ENCODE measurements around the gene SLC25A39.
"Not testable (repeated sequence)": the region's sequence is repeated elsewhere in the genome, so short reads cannot be mapped to it uniquely, and the experiment has no call there.

Gene SLC25A39

DNA sequence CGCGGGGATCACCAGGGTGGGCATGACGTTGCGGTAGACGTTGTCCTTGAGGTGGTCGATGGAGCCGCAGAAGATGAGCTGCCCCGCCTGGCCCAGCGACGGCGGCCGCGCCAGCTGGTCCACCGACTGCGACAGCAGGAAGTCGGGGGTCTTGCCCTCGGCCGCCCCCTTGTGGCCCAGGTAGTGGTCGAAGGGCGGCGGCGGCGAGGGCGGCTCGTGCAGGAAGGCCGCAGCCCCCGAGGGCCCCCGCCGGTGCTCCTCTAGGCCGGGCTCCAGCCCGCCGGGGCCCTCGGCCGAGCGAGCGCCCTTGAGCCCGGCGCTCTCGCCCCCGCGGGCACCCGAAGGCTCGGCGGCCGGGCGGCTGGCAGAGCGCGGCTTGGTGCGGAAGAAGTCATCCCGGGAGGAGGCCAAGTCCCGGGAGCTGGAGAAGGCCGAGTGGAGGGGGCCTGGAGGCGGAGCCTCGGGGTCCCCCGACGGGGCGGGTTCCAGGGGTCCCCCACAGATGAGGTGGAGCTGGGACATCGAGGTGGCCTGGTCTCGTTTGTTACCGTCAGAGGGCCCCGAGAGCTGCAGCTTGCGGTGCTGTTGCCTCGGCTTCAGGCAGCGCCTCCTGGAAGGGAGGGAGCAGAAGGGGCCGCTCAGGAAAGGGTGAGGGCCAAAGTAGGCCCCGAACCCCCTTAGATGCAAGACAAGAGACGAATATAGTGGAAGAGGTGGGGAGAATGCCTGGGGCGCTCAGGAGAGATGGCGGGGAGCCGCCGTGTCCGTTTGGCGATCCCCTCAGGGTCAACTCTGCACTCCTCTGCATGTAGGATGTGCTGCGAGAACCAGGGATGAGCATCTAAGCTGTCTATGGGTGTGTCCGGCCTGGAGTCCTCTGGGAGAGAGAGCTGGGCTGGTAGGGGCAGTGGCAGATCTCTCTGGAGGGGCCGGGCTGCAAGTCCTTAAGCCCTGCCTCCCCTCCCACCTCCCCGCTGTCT, 30.2 kb upstream of the SLC25A39 start:
- no peak for DNase-seq (ENCODE audit: low spot score)

DNA sequence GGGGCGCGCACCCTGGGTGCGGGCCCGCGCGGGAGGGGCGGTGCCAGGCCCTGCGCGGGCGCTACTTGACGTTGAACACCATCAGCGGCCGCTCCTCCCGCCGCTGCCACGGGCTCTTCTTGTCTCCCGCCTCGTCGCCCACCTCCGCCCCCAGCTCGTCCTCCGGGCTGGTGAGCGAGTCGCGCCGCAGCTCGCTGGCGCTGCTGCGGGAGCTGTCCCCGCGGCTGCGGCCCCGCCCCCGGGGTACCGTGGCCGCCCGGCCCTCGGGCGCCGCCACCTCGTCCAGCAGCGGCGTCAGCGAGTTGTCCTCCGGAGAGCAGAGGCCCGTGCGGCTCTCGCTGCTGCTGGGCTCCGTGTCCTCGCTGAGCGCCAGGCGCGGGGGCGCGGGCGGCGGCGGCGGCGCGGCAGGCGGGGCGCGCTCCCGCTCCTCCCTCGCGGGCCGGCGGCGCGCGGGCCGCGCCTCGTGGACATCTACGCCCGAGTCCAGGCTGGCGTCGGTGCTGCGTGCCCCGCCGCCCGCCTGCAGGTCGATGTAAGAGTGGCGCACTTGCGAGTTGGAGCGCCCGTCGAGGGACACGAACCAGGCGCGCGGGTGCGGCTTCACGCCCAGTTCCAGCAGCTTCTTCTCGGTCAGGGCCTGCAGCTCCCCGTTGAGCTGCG, 29.2 kb upstream of the SLC25A39 start:
- DNase-seq (ENCODE audit: low spot score), result no peak

DNA sequence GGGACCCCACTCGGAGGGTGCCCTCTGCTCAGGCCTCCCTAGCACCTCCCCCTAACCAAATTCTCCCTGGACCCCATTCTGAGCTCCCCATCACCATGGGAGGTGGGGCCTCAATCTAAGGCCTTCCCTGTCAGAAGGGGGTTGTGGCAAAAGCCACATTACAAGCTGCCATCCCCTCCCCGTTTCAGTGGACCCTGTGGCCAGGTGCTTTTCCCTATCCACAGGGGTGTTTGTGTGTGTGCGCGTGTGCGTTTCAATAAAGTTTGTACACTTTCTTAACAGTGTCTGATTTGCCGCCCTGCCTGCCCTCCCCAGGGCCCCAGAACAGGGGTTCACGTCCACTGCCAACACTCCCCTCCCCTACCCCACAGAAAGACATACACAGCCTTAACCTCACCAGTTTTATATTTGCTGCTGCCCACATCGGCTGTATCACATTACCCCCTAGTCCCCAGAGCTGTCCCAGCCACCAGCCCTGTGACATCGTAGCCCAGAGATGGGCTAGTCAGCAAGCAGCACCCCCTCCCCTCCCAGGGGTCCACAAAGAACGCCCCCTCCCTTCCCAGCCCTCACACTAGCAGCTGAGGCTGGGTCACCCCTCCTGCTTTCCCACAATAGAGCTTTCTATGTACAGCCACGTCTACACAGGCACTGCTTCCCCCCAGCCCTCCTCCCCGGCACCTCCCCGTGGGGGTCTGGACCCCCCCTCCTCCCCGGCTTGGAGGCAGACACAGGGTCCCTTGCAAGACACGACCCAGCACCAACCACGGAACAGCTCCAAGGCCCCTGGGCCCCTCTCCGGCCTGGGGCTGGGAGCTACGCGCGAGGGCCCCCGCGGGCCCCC, 28.4 kb upstream of the SLC25A39 start:
- DNase-seq (ENCODE audit: low spot score), result no peak

DNA sequence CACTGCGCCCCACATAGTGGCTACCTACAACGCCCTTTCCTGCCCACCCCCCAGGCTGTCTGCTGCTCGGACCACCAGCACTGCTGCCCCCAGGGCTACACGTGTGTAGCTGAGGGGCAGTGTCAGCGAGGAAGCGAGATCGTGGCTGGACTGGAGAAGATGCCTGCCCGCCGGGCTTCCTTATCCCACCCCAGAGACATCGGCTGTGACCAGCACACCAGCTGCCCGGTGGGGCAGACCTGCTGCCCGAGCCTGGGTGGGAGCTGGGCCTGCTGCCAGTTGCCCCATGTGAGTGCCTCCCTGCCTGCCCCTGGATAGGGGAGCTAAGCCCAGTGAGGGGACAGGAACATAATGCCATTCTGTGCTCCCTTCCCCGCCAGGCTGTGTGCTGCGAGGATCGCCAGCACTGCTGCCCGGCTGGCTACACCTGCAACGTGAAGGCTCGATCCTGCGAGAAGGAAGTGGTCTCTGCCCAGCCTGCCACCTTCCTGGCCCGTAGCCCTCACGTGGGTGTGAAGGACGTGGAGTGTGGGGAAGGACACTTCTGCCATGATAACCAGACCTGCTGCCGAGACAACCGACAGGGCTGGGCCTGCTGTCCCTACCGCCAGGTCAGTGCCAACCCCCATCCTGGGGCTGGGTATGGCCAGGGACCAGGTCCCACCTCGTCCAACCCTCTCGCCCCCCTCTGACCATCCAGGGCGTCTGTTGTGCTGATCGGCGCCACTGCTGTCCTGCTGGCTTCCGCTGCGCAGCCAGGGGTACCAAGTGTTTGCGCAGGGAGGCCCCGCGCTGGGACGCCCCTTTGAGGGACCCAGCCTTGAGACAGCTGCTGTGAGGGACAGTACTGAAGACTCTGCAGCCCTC, 27.6 kb upstream of the SLC25A39 start:
- DNase-seq (ENCODE audit: low spot score), result no peak

DNA sequence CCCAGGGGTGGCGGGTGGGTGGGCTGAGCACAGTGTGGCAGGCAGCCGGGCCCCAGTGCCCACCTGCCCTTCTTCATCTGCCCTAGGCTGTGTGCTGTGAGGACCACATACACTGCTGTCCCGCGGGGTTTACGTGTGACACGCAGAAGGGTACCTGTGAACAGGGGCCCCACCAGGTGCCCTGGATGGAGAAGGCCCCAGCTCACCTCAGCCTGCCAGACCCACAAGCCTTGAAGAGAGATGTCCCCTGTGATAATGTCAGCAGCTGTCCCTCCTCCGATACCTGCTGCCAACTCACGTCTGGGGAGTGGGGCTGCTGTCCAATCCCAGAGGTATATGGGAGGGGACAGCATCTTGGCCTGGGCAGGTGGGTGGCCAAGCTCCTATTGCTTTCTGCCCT, 26.8 kb upstream of the SLC25A39 start:
- no peak for DNase-seq (ENCODE audit: low spot score)

DNA sequence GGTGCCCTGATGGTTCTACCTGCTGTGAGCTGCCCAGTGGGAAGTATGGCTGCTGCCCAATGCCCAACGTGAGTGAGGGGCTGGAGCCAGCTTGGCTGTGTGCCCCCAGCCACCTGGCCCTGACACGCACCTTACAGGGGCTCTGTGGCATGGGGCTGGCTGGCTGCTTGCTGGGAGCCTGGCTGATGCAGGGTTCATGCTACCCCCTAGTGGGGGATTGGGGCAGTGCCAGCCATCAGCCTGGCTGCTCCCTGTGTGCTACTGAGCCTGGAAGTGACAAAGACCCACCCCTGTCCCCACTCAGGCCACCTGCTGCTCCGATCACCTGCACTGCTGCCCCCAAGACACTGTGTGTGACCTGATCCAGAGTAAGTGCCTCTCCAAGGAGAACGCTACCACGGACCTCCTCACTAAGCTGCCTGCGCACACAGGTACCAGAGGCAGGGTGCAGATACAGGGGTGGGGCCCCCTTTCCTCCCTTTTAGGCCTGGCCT, 26.2 kb upstream of the SLC25A39 start:
- no peak for DNase-seq (ENCODE audit: low spot score)

DNA sequence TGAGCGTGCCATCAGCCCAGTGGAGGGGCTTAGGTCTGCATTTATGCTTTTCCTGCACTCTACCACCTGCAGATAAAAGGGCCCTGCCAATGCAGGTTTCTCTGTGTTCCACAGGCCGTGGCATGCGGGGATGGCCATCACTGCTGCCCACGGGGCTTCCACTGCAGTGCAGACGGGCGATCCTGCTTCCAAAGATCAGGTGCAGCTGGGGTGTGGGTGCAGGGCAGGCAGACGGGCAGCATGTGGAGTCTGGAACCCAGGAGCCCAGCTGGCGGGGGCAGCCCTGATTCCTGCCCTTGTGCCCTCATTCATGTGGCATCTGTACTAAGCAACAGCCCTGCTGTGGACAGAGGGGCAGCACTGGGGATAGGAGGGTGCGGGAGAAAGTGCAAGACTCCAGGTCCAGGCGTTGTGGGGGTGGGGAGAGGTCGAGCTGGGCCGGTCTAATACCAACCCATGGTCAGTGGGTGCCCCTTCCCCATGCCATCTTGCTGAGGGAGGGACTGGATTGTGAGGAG, 25.0 kb upstream of the SLC25A39 start:
- no peak for DNase-seq (ENCODE audit: low spot score)

DNA sequence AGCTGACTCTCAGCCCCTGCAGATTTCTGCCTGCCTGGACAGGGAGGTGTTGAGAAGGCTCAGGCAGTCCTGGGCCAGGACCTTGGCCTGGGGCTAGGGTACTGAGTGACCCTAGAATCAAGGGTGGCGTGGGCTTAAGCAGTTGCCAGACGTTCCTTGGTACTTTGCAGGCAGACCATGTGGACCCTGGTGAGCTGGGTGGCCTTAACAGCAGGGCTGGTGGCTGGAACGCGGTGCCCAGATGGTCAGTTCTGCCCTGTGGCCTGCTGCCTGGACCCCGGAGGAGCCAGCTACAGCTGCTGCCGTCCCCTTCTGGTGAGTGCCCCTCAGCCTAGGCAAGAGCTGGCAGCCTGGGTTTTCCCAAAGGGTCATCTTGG, 24.4 kb upstream of the SLC25A39 start:
- no peak for DNase-seq (ENCODE audit: low spot score)

DNA sequence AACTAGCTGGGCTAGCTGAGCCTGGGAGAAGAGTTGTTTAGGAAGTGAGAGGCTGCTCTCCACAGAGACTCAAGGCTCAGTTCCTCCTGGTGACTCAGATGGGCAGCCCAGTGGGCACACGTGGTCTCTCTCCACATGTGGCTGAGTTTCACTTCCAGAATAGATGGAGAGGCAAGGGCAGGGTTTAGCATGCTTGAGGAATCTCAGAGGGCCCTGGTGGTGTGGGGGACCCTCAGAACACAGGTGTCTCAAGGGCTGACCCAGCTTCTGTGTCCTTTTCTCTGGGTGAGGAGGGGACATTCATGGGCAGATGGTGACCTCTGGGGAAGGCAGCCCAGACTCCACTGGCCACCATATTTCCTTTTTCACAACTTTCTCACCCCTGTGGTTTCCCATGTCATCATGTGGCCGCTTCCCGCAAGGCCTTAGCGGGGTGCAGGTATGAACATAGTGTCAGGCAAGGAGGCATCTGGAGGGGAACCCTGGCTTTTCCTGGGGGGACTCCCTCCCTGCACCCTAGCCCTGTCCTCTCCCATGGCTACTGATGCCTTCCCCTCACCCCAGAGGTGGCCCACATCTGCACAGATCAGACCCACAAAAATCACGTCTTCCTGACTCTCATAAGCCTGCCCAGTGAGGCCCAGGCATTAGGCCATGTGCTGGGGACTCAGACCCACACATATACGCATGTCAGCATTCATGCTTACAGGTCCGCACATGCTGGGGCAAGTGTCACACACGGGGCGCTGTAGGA, 23.8 kb upstream of the SLC25A39 start:
- no peak for DNase-seq (ENCODE audit: low spot score)

DNA sequence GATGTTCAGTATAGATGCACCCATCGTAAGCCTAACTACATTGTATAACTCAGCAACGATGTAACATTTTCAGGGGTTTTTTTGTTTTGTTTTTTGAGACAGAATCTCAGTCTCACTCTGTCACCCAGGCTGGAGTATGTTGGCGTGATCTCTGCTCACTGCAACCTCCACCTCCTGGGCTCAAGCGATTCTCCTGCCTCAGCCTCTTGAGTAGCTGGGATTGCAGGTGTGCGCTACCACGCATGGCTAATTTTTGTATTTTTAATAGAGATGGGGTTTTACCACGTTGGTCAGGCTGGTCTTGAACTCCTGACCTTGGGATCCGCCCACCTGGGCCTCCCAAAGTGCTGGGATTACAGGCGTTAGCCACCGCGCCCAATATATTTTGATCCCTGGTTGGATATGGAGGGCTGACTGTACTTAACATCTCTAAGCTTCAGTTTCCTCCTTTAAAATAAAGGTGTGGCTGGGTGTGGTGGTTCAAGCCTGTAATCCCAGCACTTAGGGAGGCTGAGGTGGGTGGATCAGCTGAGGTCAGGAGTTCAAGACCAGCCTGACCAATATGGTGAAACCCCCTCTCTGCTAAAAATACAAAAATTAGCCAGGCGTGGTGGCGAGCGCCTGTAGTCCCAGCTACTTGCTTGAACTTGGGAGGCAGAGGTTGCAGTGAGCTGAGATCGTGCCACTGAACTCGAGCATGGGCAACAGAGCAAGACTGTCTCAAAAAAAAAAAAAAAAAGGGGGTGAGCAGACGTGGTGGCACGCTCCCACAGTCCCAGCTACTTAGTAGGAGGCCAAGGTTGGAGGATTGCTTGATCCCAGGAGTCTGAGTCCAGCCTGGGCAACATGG, 22.8 kb upstream of the SLC25A39 start:
- not testable (repeated sequence) for DNase-seq (ENCODE audit: low spot score)

DNA sequence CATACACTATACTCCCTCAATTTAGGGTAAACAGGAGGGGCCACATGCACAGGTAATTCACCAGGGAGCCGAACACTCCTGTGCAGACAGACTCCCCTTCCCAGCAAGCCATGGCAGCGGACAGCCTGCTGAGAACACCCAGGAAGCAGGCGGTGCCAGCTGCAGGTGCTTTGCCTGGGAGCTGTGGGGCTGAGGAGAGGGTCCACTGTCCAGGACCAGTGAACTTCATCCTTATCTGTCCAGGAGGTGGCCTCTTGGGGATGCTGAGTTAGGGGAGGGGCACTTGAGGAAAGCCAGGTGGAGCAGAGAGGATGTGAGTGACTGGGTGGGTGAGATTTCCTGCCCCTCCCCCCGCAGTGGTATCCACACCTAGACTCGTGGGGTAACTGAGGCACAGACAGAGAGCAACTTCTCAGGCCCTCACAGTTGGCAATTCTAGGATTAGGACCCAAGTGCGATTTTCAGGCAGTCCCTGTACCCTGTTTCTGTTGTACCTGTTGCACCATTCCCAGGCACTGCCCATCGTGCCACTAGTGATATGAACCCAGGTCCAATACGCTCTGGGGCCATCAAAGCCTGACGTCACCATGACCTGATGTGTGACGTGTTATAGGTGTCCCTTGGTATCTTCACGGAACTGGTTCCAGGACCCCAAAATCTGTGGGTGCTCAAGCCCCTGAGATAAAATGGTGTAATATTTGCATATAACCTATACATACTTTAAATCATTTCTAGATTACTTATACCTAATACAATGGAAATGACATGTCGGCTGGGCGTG, 21.6 kb upstream of the SLC25A39 start:
- DNase-seq (ENCODE audit: low spot score), result no peak

DNA sequence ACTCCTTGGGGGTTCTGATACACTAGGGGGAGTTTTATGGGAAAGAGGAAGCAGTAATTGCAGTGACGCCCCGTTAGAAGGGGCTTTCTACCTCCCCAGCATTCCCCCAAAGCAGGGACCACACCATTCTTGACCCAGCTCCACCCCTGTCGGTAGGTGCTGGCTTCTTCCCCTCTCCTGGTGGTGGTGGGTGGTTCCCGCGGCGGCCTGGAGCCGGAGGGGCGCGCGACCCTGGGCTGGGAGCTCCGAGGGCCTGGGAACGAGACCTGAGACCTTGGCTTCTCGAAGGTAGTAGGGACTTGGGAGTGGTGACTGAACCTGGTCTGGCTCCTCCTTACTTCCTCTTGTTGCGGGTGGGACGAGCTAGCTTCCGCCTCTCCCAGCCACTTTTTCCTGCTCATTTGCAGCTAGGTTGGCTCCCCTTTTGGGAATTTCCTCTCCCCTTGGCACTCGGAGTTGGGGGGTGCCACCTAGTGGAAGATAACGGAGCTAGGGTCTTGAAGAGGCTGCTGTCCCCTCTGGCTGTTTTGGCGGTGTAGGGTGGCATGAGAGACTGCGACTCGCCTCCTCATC, 20.9 kb upstream of the SLC25A39 start:
- DNase-seq (ENCODE audit: low spot score), result no peak

DNA sequence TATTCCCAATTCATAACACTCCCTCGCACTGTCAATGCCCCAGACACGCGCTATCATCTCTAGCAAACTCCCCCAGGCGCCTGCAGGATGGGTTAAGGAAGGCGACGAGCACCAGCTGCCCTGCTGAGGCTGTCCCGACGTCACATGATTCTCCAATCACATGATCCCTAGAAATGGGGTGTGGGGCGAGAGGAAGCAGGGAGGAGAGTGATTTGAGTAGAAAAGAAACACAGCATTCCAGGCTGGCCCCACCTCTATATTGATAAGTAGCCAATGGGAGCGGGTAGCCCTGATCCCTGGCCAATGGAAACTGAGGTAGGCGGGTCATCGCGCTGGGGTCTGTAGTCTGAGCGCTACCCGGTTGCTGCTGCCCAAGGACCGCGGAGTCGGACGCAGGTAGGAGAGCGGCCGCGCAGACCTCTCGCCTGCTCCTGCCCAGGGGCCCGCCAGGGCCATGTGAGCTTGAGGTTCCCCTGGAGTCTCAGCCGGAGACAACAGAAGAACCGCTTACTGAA, 20.4 kb upstream of the SLC25A39 start, which contains the start of gene GRN:
TSS of gene GRN (plus strand) at position 364 of the 515 bp plus-strand sequence. CDS start 3,863 bp downstream, outside the sequence.
- peak; percentile 95 for DNase-seq (ENCODE audit: low spot score)

DNA sequence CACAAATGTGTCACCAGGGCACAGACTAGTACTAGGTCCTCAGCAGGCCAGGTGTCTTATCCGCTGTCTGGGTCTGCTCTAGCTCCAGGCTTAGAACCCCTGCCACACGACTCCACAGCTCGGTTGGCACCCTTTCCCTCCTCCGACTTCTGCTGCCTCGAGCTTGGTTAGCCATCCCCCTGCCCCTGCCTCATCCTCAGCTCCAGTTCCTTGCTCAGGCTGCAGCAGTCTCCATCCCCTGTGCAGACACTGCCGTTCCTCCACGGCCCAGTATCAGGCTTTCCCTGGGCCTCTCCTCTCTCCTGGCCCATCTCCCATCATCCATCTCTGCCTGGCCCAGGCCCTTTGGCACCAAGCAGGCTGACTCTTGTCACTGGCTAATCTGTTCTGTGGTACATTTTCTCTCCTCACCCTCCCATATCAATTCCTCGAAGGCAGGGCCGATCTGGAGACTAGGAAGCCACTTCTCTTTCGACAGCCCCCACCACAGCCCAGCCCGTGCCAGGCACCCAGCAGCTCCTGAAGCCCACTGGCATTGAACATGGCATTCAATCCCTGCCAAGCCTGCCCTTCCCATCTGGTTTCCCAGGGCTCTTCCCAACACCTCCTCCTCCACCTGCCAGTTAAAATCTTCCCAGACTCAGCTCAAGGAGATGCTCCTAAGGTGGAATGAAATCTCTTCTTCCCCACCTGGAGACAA, 19.0 kb upstream of the SLC25A39 start:
- DNase-seq (ENCODE audit: low spot score), result no peak

DNA sequence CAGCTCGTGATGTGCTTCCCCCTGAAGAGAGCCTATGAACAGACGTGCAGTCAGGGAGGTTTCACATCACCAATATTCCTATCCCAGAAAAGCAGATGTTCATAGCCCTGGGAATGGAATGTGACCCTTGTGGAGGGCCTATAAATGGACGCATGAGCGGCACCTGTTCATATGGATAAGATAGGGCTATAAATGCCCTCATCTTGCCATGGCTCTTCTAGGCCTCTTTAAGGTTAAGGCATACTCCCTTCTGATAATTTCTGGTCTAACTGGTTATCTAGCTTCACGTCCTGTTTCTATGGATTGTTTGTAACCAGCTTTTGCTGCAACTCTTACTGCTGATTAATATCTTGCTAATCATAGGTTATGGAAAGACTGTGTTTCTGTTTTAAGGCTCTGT, 15.9 kb upstream of the SLC25A39 start:
- not testable (repeated sequence) for DNase-seq (ENCODE audit: low spot score)

DNA sequence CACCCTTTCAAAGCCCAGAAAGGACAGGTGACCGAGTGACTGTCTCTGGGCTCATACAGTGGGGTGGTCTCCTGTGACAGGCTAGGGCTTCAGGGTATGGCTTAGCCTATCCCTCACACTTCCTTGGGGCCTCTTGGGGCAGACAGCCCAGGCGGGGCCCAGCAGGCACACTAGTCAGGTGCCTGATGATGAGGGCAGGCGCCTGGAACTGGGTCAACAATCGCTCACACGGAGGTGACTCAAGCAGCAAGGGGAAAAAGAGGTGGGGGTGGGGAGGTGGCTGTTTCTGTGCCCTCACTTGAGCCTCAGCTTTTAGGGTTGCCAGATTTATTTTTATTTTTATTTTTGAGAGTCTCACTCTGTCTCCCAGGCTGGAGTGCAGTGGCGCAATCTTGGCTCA, 14.1 kb upstream of the SLC25A39 start:
- no peak for DNase-seq (ENCODE audit: low spot score)

DNA sequence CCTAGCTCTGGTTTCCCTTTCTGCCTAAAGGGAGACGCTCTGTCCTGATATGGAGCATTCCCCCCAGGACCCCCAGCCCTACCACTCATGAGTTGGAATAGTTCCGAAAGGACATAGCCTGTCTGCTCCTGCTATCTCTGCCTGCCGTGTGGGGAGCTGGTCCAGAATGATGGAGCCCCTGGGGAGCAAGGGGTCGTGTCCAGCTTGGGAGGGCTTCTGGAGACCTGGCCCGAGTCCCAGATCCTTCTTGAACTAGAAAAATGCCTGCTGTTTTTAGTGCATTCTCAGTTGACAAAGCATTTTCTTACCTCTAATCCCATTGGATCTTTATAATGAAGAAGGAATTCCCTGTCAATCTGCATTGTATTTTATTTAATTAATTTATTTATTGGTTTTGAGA, 11.3 kb upstream of the SLC25A39 start:
- no peak for DNase-seq (ENCODE audit: low spot score)
